Mucosa of descending colon (tissue), 3 donors: Measurements from ENCODE around the gene NEMF. TPM values are rescaled to one million over a fixed set of nuclear protein-coding genes. Genes with fewer than 3 reads are reported as not detected.
"Not testable (repeated sequence)": the region's sequence is repeated elsewhere in the genome, so short reads cannot be mapped to it uniquely, and the experiment has no call there.

ENCODE experiments used
- ATAC-seq: fragments of 200-7000 bp; cut with Tn5 transposase; one replicate; pipeline ENCODE4 v1.9.1; 2020; ENCODE audit warnings: mild to moderate bottlenecking, moderate library complexity
- DNase-seq, 3 donors: peaks; one replicate each; pipeline ENCODE4 v3.0.0-alpha.2; 2020
- H3K36me3 ChIP-seq: fragments of 200-600 bp; one replicate; pipeline ENCODE4 v1.8.0; 2021; ENCODE audit warnings: low read depth, mild to moderate bottlenecking
- H3K4me1 ChIP-seq: fragments of 200-600 bp; one replicate; pipeline ENCODE4 v1.8.0; 2021; ENCODE audit warnings: low read depth, mild to moderate bottlenecking
- H3K4me3 ChIP-seq: fragments of 200-600 bp; one replicate; pipeline ENCODE4 v1.8.0; 2021; ENCODE audit warnings: mild to moderate bottlenecking
- H3K9me3 ChIP-seq: fragments of 200-600 bp; one replicate; pipeline ENCODE4 v1.8.0; 2021; ENCODE audit warnings: mild to moderate bottlenecking
- CTCF ChIP-seq: fragments of 200-600 bp; IDR thresholded peaks from one replicate; pipeline ENCODE4 v1.8.0; 2022; ENCODE audit warnings: antibody characterized with exemption, mild to moderate bottlenecking
- intact Hi-C, 2 donors: fragments of 100-400 bp; cut with DNase I in 1 of 2; cut with micrococcal nuclease in 1 of 2; formaldehyde crosslinking; loops; one replicate each; pipeline versions ENCODE4 v1.11.0 to v1.11.1; 2022; cut with DNase I, micrococcal nuclease
- total RNA-seq, 3 donors: library from RNA; stranded (reverse); fragmentation: NEBNext Ultra II Directional in 2 of 3; extraction: Animal tissue kit (Norgen Biotek cat#: 25700) in 2 of 3; gene quantifications; one replicate each; pipeline versions ENCODE4 v1.2.1 to v1.2.4, GENCODE V29; 2021 to 2023
- donor health status: DM: no; HTN: no; CAD: no; lungs with moderate emphysema.
- donor health status: DM: no; HTN: no; CAD: no.
- donor health status: DM: no; HTN: yes; CAD: no.

NEMF gene
- total RNA-seq, 3 donors from 2014 or later, result 54.8 to 68.9 (median 66.6) TPM

GRCh38 chr14:49786315-49786714 is 66.3 kb downstream of the NEMF start:
- DNase-seq, result no peak
- intact Hi-C loops, result loop anchor here (10.0 kb wide), 1 partner anchor 48 kb away; no protein-coding TSS in a partner anchor

GRCh38 chr14:49783394-49784014 is 69.1 kb downstream of the NEMF start:
- H3K4me3 ChIP-seq, result no peak overlapping the region
- ATAC-seq (no peak), DNase-seq (no peak)
- TF ChIP-seq CTCF, result no peak
- H3K36me3 ChIP-seq, result peaks cover 14% of the 10 kb centered on the region
- H3K9me3 ChIP-seq, result no peaks in the 10 kb centered on the region
- peaks cover 5% of the 10 kb centered on the region for H3K4me1 ChIP-seq
- intact Hi-C loops, result loop anchor here (10.0 kb wide), 1 partner anchor 51 kb away; no protein-coding TSS in a partner anchor

More at GRCh38 chr14:49786315-49786714, 66.3 kb downstream of the NEMF start:
- no peak for TF ChIP-seq CTCF
- H3K4me3 ChIP-seq, result no peak overlapping the region
- no peak for ATAC-seq
- peaks cover 14% of the 10 kb centered on the region for H3K36me3 ChIP-seq
- H3K9me3 ChIP-seq, result no peaks in the 10 kb centered on the region
- H3K4me1 ChIP-seq, result peaks cover 5% of the 10 kb centered on the region

- H3K9me3 ChIP-seq, H3K4me1 ChIP-seq, H3K36me3 ChIP-seq, H3K4me3 ChIP-seq: not testable (repeated sequence)
- DNase-seq, result peak in 1 of 3 donors; percentile 51
- intact Hi-C loops, result loop anchor here (10.0 kb wide), 1 partner anchor 54 kb away; no protein-coding TSS in a partner anchor
- ATAC-seq, result peak; percentile 61
Observed at GRCh38 chr14:49781040-49781439, 71.5 kb downstream of the NEMF start.

- DNase-seq, result no peak
- no peak for TF ChIP-seq CTCF
- H3K4me1 ChIP-seq, result peaks cover 5% of the 10 kb centered on the region
- H3K36me3 ChIP-seq, result peaks cover 7% of the 10 kb centered on the region
- no peak for ATAC-seq
- intact Hi-C loops, result no loop called here
- no peaks in the 10 kb centered on the region for H3K9me3 ChIP-seq
- H3K4me3 ChIP-seq, result no peak overlapping the region
Observed at GRCh38 chr14:49778421-49778820, 74.2 kb downstream of the NEMF start.

GRCh38 chr14:49774106-49774505 is 78.5 kb downstream of the NEMF start:
- ATAC-seq, result no peak
- H3K36me3 ChIP-seq, result no peaks in the 10 kb centered on the region
- peaks cover 14% of the 10 kb centered on the region for H3K4me1 ChIP-seq
- TF ChIP-seq CTCF, result no peak
- H3K4me3 ChIP-seq, result no peak overlapping the region
- DNase-seq, result no peak
- intact Hi-C loops, result no loop called here
- no peaks in the 10 kb centered on the region for H3K9me3 ChIP-seq

GRCh38 chr14:49771691-49772090 is 80.9 kb downstream of the NEMF start:
- H3K4me3 ChIP-seq, ATAC-seq, H3K9me3 ChIP-seq, H3K36me3 ChIP-seq, intact Hi-C loops: not testable (repeated sequence)
- H3K4me1 ChIP-seq, result peaks cover 14% of the 10 kb centered on the region
- DNase-seq, result peak in 1 of 3 donors; percentile 9
